ENCODE data around the gene GABBR1.

- TF ChIP-seq YY1 (IDR thresholded peaks at IDR 0.05; ENCODE audit: insufficient read depth, insufficient read length) = no peak
- TF ChIP-seq ZNF274 (IDR thresholded peaks at IDR 0.05; ENCODE audit: low read depth, low read length) = no peak
Measured at GRCh38 chr6:29591677-29592076, 41.3 kb downstream of the GABBR1 start.
